ENCODE results near the gene HSD17B12.

DNA sequence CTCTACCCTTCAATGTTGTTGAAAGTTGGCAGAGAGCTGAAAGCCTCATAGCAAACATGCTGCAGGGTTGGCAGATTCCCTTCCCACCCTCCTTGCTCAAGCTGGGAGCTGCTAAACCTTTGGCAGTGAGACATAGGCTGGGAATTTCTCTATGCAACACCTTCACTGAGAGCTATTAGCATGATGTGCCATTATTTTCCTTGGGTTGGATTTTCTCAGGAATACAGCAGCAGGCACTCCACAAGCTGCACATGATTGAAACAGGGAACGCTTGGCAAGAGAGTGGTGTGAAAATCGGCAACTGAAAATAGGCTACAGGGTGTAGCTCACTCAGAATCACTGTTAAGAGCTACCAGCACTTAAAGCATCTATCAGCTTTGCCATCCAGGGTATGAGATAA lies 190.5 kb downstream of the HSD17B12 start:
- no peak for TF ChIP-seq SRF (IDR thresholded peaks at IDR 0.05; ENCODE audit: low read depth, low read length)
- no peak for TF ChIP-seq SP1 (IDR thresholded peaks at IDR 0.05; ENCODE audit: low read depth, low read length)
- TF ChIP-seq POLR2A (IDR thresholded peaks at IDR 0.05; ENCODE audit: control extremely low read depth in 1 of 2, low read depth in 2 of 2, low read length in 2 of 2) = no peak
- no peak for TF ChIP-seq CREB1 (IDR thresholded peaks at IDR 0.05)
- TF ChIP-seq, protein P1, sequence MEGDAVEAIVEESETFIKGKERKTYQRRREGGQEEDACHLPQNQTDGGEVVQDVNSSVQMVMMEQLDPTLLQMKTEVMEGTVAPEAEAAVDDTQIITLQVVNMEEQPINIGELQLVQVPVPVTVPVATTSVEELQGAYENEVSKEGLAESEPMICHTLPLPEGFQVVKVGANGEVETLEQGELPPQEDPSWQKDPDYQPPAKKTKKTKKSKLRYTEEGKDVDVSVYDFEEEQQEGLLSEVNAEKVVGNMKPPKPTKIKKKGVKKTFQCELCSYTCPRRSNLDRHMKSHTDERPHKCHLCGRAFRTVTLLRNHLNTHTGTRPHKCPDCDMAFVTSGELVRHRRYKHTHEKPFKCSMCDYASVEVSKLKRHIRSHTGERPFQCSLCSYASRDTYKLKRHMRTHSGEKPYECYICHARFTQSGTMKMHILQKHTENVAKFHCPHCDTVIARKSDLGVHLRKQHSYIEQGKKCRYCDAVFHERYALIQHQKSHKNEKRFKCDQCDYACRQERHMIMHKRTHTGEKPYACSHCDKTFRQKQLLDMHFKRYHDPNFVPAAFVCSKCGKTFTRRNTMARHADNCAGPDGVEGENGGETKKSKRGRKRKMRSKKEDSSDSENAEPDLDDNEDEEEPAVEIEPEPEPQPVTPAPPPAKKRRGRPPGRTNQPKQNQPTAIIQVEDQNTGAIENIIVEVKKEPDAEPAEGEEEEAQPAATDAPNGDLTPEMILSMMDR (IDR thresholded peaks at IDR 0.05; ENCODE audit: control extremely low read depth in 1 of 3, insufficient read depth in 1 of 3, low read depth in 1 of 3, low read length in 3 of 3) = no peak

Data from H1 (cell line).